Omental fat pad (tissue), 4 donors: ENCODE data around the gene ACO1. TPM values are rescaled to one million over a fixed set of nuclear protein-coding genes. Genes with fewer than 3 reads are reported as not detected.
A peak's percentile ranks its signal among the peaks of the same experiment; 100 is the strongest.

ENCODE experiments used
- ATAC-seq: fragments of 150-250 bp; one replicate; pipeline ENCODE4 v1.9.1; 2016; ENCODE audit warnings: mild to moderate bottlenecking, moderate library complexity; ENCODE audit not compliant: low FRiP score
- DNase-seq: peaks from one replicate; pipeline ENCODE4 v3.0.0-alpha.2; 2019; ENCODE audit warnings: low spot score
- total RNA-seq, 4 donors: library from RNA; depleted of rRNA; stranded (reverse); fragments of >200 nt; gene quantifications; one replicate each; pipeline ENCODE4 v1.1.0, GENCODE V29; 2016
- TF ChIP-seq, protein P1 (sequence below), 3 donors: fragments of 450-650 bp; IDR thresholded peaks; one replicate each; pipeline ENCODE4 v1.5.1; 2016 to 2017; ENCODE audit warnings: antibody characterized with exemption in 3 of 3, mild to moderate bottlenecking in 3 of 3, moderate library complexity in 2 of 3

Gene ACO1
- total RNA-seq, 4 donors from 2014 or later = 69.8 to 266 (median 165) TPM

DNA sequence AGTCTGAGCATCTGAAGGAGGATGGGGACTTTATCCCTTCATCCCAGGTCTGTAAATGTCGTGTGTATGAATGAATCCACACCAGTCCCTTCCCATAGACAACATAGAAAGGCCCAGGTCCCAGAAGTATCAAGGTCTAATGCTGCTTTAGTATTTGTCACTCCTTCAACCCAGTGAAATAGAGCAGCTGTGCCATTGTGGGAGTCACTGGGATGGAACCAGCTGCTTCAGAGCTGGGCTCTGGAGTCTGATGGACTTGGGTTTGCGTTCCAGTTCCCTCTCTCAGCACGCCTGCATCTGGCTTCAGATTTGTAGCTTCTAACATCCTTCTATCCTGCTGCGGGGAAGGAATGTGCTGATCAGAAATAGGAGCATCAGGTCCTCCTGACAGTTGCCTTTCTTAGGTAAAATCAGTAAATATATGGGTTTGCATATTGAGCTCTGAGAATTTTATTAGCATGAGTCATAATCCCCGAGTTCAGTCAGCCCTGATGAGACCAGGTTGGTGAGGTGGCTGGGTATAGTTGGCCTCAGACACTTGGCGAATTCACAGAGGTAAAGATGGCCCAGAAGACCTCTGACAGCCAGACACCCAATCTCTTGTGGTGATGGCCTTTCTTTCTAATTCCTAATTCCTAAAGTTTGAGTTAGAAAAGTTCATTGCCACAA, 10.1 kb downstream of the ACO1 start:
- TF ChIP-seq, protein P1, sequence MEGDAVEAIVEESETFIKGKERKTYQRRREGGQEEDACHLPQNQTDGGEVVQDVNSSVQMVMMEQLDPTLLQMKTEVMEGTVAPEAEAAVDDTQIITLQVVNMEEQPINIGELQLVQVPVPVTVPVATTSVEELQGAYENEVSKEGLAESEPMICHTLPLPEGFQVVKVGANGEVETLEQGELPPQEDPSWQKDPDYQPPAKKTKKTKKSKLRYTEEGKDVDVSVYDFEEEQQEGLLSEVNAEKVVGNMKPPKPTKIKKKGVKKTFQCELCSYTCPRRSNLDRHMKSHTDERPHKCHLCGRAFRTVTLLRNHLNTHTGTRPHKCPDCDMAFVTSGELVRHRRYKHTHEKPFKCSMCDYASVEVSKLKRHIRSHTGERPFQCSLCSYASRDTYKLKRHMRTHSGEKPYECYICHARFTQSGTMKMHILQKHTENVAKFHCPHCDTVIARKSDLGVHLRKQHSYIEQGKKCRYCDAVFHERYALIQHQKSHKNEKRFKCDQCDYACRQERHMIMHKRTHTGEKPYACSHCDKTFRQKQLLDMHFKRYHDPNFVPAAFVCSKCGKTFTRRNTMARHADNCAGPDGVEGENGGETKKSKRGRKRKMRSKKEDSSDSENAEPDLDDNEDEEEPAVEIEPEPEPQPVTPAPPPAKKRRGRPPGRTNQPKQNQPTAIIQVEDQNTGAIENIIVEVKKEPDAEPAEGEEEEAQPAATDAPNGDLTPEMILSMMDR (IDR thresholded peaks at IDR 0.05) = no peak
- ATAC-seq (no peak), DNase-seq (no peak)

DNA sequence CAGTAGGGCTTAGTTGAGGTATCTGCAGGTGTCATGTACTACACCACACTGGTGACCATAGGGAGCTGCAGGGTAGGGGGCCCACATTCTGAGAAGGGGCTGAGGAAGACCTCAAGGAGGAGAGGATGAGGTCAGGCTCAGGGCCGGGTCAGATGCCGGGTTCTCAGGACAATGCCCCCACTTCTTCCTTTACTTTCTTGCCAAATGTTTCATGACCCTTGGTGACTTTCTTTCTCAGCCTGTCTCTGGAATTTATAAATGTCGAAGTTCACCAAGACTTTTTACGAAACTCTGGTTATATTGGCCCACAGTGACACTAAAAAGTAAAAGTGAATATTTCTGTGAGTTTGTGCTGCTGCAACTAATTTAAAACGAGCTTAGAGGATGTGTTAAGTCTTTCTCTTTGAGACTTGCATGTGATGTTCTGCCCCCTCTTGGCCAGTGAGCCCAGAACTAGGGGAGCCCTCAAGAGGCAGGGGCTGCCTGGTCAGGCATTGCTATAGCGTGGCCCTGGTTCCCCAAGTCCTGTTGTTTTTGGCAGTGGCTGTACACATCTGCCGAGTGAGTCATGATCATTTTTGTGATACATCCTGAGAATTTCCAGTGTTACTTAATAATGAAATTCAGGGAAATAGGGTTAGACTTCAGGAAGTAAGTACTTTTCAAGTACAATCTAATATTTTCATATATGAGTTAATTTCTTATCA, 11.2 kb downstream of the ACO1 start:
- peak; percentile 99 for ATAC-seq
- DNase-seq = no peak
- TF ChIP-seq, protein P1 (IDR thresholded peaks at IDR 0.05) = no peak

DNA sequence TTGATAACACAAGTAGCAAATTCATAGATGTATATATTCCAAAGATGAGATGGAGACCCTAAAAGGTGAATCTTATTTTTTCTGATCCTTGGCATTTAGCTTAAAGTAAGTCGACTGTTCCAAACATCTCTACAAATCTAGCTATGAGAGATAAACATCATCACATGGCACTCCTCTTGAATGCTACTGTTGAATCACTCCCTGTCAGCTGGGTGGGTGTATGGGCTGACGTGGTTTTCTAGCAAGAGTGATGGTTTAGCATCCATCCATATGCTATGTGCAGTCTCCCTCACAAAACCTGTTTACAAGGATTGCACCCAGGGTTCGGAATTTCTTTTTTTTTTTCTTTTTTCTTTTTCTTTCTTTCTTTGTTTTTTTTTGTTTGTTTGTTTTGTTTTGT, 13.8 kb downstream of the ACO1 start:
- TF ChIP-seq, protein P1 (IDR thresholded peaks at IDR 0.05) = no peak
- DNase-seq = no peak
- no peak for ATAC-seq

- ATAC-seq (no peak), DNase-seq (no peak)
- TF ChIP-seq, protein P1 (IDR thresholded peaks at IDR 0.05) = no peak
Observed at GRCh38 chr9:32399110-32399815, 14.8 kb downstream of the ACO1 start.

DNA sequence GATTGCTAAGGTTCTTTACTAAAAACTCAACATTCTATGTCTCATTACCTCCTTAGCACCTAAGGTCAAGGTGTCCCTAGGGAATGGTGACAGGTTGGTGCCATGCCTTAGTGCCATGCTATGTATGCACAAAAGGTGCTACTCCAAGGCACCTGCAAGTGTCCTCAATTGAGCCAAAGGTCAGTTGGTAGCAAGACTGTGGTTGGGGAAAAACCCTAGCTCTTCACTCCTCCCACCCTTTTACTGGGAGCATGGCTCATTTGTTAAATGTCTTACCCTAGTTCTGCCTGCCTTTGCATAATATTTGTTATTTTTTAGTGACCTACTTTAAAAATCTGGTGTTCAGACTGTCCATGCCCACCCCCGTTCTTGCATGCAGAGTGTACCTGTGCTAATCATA, 17.0 kb downstream of the ACO1 start:
- DNase-seq (no peak), ATAC-seq (no peak)
- TF ChIP-seq, protein P1 (IDR thresholded peaks at IDR 0.05) = no peak

GRCh38 chr9:32403567-32404260, 19.3 kb downstream of the ACO1 start:
- ATAC-seq (no peak), DNase-seq (no peak)
- TF ChIP-seq, protein P1 (IDR thresholded peaks at IDR 0.05) = no peak
